Kidney epithelial cell (primary cell): ENCODE measurements around the gene F13A1. TPM values are rescaled to one million over a fixed set of nuclear protein-coding genes. Genes with fewer than 3 reads are reported as not detected.

ENCODE experiments used
- DNase-seq: peaks from one replicate; pipeline ENCODE4 v3.0.0-alpha.2; 2010; ENCODE audit warnings: low read depth
- H3K27me3 ChIP-seq: 2 replicates; pipeline ENCODE4 v1.6.0; 2011; ENCODE audit warnings: low read length; ENCODE audit not compliant: control insufficient read depth, insufficient read depth
- H3K36me3 ChIP-seq: 2 replicates; pipeline ENCODE4 v1.5.1; 2011; ENCODE audit warnings: low read length; ENCODE audit not compliant: control insufficient read depth, insufficient read depth
- H3K4me3 ChIP-seq: 2 replicates; pipeline ENCODE4 v1.5.1; 2011; ENCODE audit warnings: low read depth, mild to moderate bottlenecking, control low read depth, low read length
- total RNA-seq: library from RNA; depleted of rRNA; stranded (reverse); fragments of >200 nt; gene quantifications from 2 replicates; pipeline ENCODE4 v1.2.3, GENCODE V29; 2015
- TF ChIP-seq, protein P1 (sequence below): IDR thresholded peaks from 2 replicates; pipeline ENCODE4 v1.5.1; 2011; ENCODE audit warnings: mild to moderate bottlenecking, moderate library complexity, low read length, control low read depth, inconsistent platforms; ENCODE audit not compliant: insufficient read depth, poor library complexity, severe bottlenecking

F13A1 gene
- total RNA-seq, 1 donor from 2014 or later = 2.1 TPM

DNA sequence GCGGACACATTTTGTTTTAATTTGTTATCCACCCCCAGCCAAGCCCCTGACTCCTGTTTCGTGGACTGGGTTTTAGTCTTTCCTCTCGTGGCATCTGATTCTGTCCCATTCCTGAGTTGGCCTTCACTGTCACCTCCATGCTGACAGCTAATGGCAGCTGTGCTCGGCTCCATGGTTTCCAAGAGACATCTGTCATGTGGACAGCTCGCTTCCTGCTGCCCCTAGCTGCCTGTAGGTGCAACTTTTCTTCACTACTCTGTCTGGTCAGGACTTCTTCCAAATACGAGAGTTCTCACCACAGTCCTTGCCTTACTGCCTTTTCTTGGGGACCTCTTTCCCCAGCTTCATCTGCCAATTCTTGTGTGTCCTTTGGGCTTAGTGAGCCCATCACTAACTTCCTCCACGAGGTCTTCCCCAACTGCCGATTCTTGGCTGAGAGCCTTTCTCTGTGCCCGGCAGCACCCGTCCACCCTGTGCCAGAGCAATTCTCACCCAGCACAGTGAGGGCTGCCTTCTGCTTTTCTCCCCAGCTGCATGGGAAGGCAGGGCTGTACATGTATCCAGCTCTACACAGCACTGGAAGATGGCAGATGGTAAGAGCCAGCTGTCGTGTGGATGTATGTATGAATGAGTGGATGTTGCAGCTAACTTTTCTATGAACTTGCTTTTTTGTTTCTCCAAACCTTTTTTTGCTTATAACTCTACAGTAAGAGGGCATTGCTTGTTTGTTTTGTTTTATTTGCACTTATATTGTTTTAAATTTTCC is 140.4 kb downstream of the F13A1 start:
- TF ChIP-seq, protein P1, sequence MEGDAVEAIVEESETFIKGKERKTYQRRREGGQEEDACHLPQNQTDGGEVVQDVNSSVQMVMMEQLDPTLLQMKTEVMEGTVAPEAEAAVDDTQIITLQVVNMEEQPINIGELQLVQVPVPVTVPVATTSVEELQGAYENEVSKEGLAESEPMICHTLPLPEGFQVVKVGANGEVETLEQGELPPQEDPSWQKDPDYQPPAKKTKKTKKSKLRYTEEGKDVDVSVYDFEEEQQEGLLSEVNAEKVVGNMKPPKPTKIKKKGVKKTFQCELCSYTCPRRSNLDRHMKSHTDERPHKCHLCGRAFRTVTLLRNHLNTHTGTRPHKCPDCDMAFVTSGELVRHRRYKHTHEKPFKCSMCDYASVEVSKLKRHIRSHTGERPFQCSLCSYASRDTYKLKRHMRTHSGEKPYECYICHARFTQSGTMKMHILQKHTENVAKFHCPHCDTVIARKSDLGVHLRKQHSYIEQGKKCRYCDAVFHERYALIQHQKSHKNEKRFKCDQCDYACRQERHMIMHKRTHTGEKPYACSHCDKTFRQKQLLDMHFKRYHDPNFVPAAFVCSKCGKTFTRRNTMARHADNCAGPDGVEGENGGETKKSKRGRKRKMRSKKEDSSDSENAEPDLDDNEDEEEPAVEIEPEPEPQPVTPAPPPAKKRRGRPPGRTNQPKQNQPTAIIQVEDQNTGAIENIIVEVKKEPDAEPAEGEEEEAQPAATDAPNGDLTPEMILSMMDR = no peak
- Histone ChIP-seq H3K4me3 (no peak overlapping the region), H3K27me3 (no peaks in the 10 kb centered on the region), H3K36me3 (no peaks in the 10 kb centered on the region)
- no peak for DNase-seq

- Histone ChIP-seq H3K36me3 (no peaks in the 10 kb centered on the region), H3K4me3 (no peak overlapping the region), H3K27me3 (no peaks in the 10 kb centered on the region)
- no peak for DNase-seq
- TF ChIP-seq, protein P1 = no peak
Observed at GRCh38 chr6:6178795-6179194, 141.7 kb downstream of the F13A1 start.

DNA sequence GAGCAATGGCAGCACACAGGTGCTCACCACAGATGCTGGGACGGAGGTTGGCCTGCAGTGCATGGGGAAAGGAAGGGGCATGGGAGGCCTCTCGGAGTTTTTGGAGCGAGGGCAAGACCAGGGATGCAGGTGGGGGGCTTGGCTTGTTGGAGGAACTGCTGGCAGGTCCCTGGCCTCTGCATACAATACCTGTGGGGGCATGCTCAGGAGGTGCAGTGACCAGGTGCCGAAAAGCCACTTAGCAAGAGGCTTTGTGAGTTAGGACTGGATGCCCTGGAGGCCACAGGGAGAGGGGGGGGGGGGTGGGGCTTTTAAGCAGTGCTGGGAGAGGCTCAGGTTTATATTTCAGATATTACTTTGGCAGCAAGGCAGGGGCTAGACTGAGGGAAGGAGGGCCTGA is 142.7 kb downstream of the F13A1 start:
- no peaks in the 10 kb centered on the region for H3K27me3 ChIP-seq
- TF ChIP-seq, protein P1 = no peak
- no peak overlapping the region for H3K4me3 ChIP-seq
- DNase-seq = no peak
- H3K36me3 ChIP-seq = no peaks in the 10 kb centered on the region

DNA sequence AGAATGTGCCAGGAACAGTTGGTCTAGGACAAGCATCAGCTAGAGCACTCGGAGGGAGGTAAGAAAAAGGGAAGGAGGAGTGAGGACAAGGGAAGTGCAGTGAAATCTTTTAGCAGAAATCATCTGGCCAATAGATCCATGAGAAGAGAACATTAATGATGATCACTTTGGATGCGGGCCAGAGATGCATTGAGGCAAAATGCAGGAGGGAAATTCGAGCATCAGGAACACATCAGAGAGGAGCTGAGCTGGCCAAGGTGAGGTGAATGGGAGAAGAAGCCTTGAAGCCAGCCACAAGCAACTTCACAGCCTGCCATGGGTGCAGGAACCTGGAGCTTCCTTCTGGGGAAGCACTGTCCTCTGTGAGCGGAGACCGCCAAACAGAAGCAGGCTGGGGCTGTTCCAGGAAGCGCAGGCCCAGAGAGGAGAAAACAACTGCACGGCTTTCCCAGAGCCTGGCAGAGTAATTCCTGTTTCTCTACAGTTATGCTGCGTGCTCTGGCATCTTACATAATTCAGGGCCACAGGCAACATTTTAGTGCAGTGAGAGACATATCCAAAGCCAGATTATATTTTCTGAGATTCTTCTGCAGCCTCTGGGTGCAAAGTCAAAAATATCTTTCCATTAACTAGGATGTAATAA is 143.8 kb downstream of the F13A1 start:
- H3K4me3 ChIP-seq = no peak overlapping the region
- TF ChIP-seq, protein P1 = no peak
- H3K36me3 ChIP-seq = no peaks in the 10 kb centered on the region
- DNase-seq = no peak
- H3K27me3 ChIP-seq = no peaks in the 10 kb centered on the region

GRCh38 chr6:6176127-6176526 is 144.3 kb downstream of the F13A1 start:
- no peak for DNase-seq
- Histone ChIP-seq H3K27me3 (no peaks in the 10 kb centered on the region), H3K4me3 (no peak overlapping the region), H3K36me3 (no peaks in the 10 kb centered on the region)
- TF ChIP-seq, protein P1 = no peak
